Astrocyte (in vitro differentiated cells and primary cell): ENCODE data around the gene MACROH2A1. TPM values are rescaled to one million over a fixed set of nuclear protein-coding genes. Genes with fewer than 3 reads are reported as not detected.

Source experiments
- DNase-seq: peaks from one replicate; pipeline ENCODE4 v3.0.0-alpha.2; 2010; ENCODE audit warnings: low read depth
- FAIRE-seq: peaks from 2 replicates; lab custom pipeline; 2011; peaks lifted over from hg19 to GRCh38; lab: Jason Lieb, UNC
- H2AFZ ChIP-seq: 2 replicates; pipeline ENCODE4 v1.6.0; 2012; ENCODE audit warnings: low read depth, low read length, inconsistent platforms
- H3K27ac ChIP-seq: 2 replicates; pipeline ENCODE4 v1.5.1; 2011; ENCODE audit warnings: low read depth, low read length, inconsistent platforms
- H3K27me3 ChIP-seq: 2 replicates; pipeline ENCODE4 v1.6.0; 2011; ENCODE audit warnings: low read length, inconsistent platforms; ENCODE audit not compliant: insufficient read depth
- H3K36me3 ChIP-seq: 2 replicates; pipeline ENCODE4 v1.5.1; 2011; ENCODE audit warnings: low read length, inconsistent platforms; ENCODE audit not compliant: insufficient read depth
- H3K4me1 ChIP-seq: 2 replicates; pipeline ENCODE4 v1.5.1; 2011; ENCODE audit warnings: low read length, inconsistent platforms; ENCODE audit not compliant: insufficient read depth
- H3K4me2 ChIP-seq: 2 replicates; pipeline ENCODE4 v1.6.0; 2012; ENCODE audit warnings: low read length, inconsistent platforms
- H3K4me3 ChIP-seq: 2 replicates; pipeline ENCODE4 v1.5.1; 2011; ENCODE audit warnings: low read depth, mild to moderate bottlenecking, low read length, inconsistent platforms; ENCODE audit not compliant: insufficient read depth
- H3K79me2 ChIP-seq: 2 replicates; pipeline ENCODE4 v1.6.0; 2012; ENCODE audit warnings: mild to moderate bottlenecking, low read length, inconsistent platforms; ENCODE audit not compliant: insufficient read depth
- H3K9ac ChIP-seq: 2 replicates; pipeline ENCODE4 v1.6.0; 2012; ENCODE audit warnings: mild to moderate bottlenecking, low read length, inconsistent platforms
- H3K9me3 ChIP-seq: 2 replicates; pipeline ENCODE4 v1.5.1; 2012; ENCODE audit warnings: low read depth, mild to moderate bottlenecking, low read length, inconsistent platforms; ENCODE audit not compliant: insufficient read depth
- H4K20me1 ChIP-seq: 2 replicates; pipeline ENCODE4 v1.6.0; 2012; ENCODE audit warnings: low read length, inconsistent platforms; ENCODE audit not compliant: insufficient read depth
- H3K27ac Mint-ChIP-seq: one replicate; pipeline ENCODE4 v1.8.0; 2021; ENCODE audit warnings: mild to moderate bottlenecking, mixed read lengths; ENCODE audit not compliant: unreplicated experiment
- H3K27me3 Mint-ChIP-seq: one replicate; pipeline ENCODE4 v1.8.0; 2021; ENCODE audit warnings: low read depth, mixed read lengths; ENCODE audit not compliant: unreplicated experiment
- H3K36me3 Mint-ChIP-seq: one replicate; pipeline ENCODE4 v1.8.0; 2021; ENCODE audit warnings: low read depth, mixed read lengths; ENCODE audit not compliant: unreplicated experiment
- H3K4me1 Mint-ChIP-seq: one replicate; pipeline ENCODE4 v1.8.0; 2021; ENCODE audit warnings: low read depth, mixed read lengths; ENCODE audit not compliant: unreplicated experiment
- H3K4me3 Mint-ChIP-seq: one replicate; pipeline ENCODE4 v1.8.0; 2021; ENCODE audit warnings: mild to moderate bottlenecking, moderate library complexity, mixed read lengths; ENCODE audit not compliant: unreplicated experiment
- H3K9me3 Mint-ChIP-seq: one replicate; pipeline ENCODE4 v1.8.0; 2021; ENCODE audit warnings: mild to moderate bottlenecking, mixed read lengths; ENCODE audit not compliant: unreplicated experiment
- EZH2 ChIP-seq: IDR thresholded peaks from 2 replicates; pipeline ENCODE4 v1.6.1; 2012; ENCODE audit warnings: mild to moderate bottlenecking, low read length, inconsistent platforms; ENCODE audit not compliant: insufficient read depth
- total RNA-seq: library from RNA; stranded (reverse); gene quantifications from 2 replicates; pipeline ENCODE4 v1.2.1, GENCODE V29; 2021
- TF ChIP-seq, protein P1 (sequence below): IDR thresholded peaks from 2 replicates; pipeline ENCODE4 v1.5.1; 2011; ENCODE audit warnings: low read depth, mild to moderate bottlenecking, inconsistent platforms, low read length, moderate library complexity; ENCODE audit not compliant: insufficient read depth

Gene MACROH2A1
- total RNA-seq, 1 donor from 2014 or later = 143 TPM

DNA sequence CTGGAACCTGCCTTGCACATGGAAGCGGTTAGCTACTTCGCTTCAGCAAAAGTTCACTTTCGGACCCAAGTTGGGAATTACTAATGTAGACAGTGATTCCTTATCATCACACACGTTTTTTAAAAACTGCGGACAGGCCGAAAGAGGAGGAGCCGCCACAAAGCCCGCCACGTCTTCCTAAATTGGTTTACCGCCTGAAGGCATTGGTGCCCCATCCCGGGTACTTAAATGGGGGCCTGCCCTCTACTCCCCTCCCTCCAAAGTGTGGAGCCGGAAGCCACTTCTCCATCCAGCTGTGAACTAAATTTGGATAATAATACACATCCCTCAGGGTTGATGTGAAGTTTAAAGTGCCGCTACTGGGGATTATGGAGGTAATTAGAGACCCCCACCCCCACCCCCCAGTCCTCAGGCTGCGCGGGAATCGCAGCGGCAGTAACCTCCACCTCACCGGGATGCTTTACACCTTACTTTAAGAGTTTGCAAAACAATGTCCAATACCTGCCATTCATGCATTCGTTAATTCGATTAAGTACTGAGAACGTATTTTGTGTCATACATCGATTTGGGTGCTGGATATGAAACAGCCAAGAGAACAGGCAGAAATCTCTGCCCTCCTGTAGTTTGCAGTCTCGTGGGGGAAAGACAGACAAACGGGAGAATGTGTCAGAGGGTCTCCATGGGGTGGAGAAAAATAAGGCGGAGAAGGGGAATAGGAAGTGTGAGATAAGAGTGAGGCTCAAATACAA, 937 bp upstream of the MACROH2A1 start:
- Histone ChIP-seq H3K27me3 (no peaks in the 10 kb centered on the region), H3K9me3 (peaks cover 2% of the 10 kb centered on the region), H4K20me1 (peaks cover 33% of the 10 kb centered on the region), H3K79me2 (peaks cover 47% of the 10 kb centered on the region), H3K4me3 (peak overlapping the region; percentile 79), H3K36me3 (no peaks in the 10 kb centered on the region), H3K9ac (peak overlapping the region; percentile 96), H3K27ac (peak overlapping the region; percentile 87), H3K4me1 (peaks cover 28% of the 10 kb centered on the region), H2AFZ (peak overlapping the region; percentile 97), H3K4me2 (peak overlapping the region; percentile 98)
- DNase-seq (no peak), FAIRE-seq (no peak)
- Mint-ChIP-seq H3K27me3 (peaks cover 3% of the 10 kb centered on the region), H3K4me3 (peak overlapping the region; percentile 94), H3K27ac (peak overlapping the region; percentile 94), H3K36me3 (peaks cover 2% of the 10 kb centered on the region), H3K9me3 (peaks cover 1% of the 10 kb centered on the region), H3K4me1 (peaks cover 29% of the 10 kb centered on the region)
- TF ChIP-seq, protein P1, sequence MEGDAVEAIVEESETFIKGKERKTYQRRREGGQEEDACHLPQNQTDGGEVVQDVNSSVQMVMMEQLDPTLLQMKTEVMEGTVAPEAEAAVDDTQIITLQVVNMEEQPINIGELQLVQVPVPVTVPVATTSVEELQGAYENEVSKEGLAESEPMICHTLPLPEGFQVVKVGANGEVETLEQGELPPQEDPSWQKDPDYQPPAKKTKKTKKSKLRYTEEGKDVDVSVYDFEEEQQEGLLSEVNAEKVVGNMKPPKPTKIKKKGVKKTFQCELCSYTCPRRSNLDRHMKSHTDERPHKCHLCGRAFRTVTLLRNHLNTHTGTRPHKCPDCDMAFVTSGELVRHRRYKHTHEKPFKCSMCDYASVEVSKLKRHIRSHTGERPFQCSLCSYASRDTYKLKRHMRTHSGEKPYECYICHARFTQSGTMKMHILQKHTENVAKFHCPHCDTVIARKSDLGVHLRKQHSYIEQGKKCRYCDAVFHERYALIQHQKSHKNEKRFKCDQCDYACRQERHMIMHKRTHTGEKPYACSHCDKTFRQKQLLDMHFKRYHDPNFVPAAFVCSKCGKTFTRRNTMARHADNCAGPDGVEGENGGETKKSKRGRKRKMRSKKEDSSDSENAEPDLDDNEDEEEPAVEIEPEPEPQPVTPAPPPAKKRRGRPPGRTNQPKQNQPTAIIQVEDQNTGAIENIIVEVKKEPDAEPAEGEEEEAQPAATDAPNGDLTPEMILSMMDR = no peak
- TF ChIP-seq EZH2 = no peak

DNA sequence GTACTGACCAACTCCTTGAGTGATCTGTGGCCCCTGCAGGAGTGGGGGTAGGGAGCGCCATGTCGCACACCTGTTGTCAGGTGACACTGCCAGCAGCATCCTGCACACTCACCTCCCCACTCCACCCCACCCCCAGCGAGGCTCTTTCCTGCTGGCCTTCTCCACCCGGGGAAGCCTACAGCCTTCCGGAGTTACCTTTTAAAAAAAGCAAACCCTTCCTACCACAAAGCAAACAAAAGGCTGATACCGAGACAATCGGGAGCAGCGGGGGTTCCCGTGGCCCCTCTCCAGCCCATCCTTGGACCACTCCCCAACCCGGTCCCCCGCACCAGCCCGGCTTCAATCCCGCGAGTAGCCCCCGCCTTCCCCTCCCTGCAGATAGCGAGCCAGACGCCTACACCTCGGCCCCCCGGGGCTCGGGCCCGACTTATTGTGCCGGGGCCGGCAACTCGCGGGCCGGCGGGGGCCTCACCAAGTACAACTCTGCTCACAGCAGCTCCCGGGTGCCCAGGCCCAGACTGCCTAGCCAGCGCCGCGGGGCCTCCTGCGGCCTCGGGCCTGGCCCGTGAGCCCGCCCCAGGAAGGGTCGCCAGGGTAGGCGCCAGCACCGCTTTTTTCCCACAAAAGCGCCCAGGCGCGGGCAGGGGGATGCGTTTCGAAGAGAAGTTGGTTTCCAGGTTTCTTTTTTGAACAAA, 724 bp downstream of the MACROH2A1 start:
- Mint-ChIP-seq H3K4me3 (peak overlapping the region; percentile 92), H3K4me1 (peaks cover 43% of the 10 kb centered on the region), H3K9me3 (no peaks in the 10 kb centered on the region), H3K27me3 (peaks cover 3% of the 10 kb centered on the region), H3K36me3 (peaks cover 2% of the 10 kb centered on the region), H3K27ac (peak overlapping the region; percentile 81)
- H3K9me3 ChIP-seq = no peaks in the 10 kb centered on the region
- TF ChIP-seq, protein P1 = no peak
- no peak for TF ChIP-seq EZH2
- peaks cover 39% of the 10 kb centered on the region for H3K4me1 ChIP-seq
- H2AFZ ChIP-seq = peak overlapping the region; percentile 97
- H3K27ac ChIP-seq = peak overlapping the region; percentile 87
- peak overlapping the region; percentile 96 for H3K9ac ChIP-seq
- FAIRE-seq (no peak), DNase-seq (no peak)
- no peaks in the 10 kb centered on the region for H3K27me3 ChIP-seq
- H4K20me1 ChIP-seq = peaks cover 50% of the 10 kb centered on the region
- peak overlapping the region; percentile 79 for H3K4me3 ChIP-seq
- H3K36me3 ChIP-seq = no peaks in the 10 kb centered on the region
- peaks cover 63% of the 10 kb centered on the region for H3K79me2 ChIP-seq
- peak overlapping the region; percentile 98 for H3K4me2 ChIP-seq
